Measurements from ENCODE around the gene ENPP3. TPM values are rescaled to one million over a fixed set of nuclear protein-coding genes. Genes with fewer than 3 reads are reported as not detected.

The ENPP3 gene
- total and polyA plus RNA-seq, 2 donors: 0.43 to 2.4 TPM

GRCh38 chr6:131779304-131779703 lies 142.2 kb downstream of the ENPP3 start:
- no peak overlapping the region for H3K4me3 ChIP-seq (ENCODE audit: low read depth, low read length)
- no peaks in the 10 kb centered on the region for H3K36me3 ChIP-seq (ENCODE audit: insufficient read depth)
- 64% methylated on average over 2 of the region's 2 CpGs for WGBS
- no peaks in the 10 kb centered on the region for H3K4me1 ChIP-seq (ENCODE audit: insufficient read depth)
- no peak overlapping the region for H3K27ac ChIP-seq (ENCODE audit: low read depth)
- DNase-seq (ENCODE audit: extremely low spot score): no peak

GRCh38 chr6:131780600-131780999 lies 143.5 kb downstream of the ENPP3 start:
- H3K4me3 ChIP-seq (ENCODE audit: low read depth, low read length): no peak overlapping the region
- no peaks in the 10 kb centered on the region for H3K36me3 ChIP-seq (ENCODE audit: insufficient read depth)
- no peak for DNase-seq (ENCODE audit: extremely low spot score)
- WGBS: 94% methylated on average over 11 of the region's 11 CpGs
- no peaks in the 10 kb centered on the region for H3K4me1 ChIP-seq (ENCODE audit: insufficient read depth)
- H3K27ac ChIP-seq (ENCODE audit: low read depth): no peak overlapping the region

- WGBS: 79% methylated on average over 3 of the region's 3 CpGs
- no peaks in the 10 kb centered on the region for H3K36me3 ChIP-seq (ENCODE audit: insufficient read depth)
- no peak for DNase-seq (ENCODE audit: extremely low spot score)
- no peaks in the 10 kb centered on the region for H3K4me1 ChIP-seq (ENCODE audit: insufficient read depth)
- H3K4me3 ChIP-seq (ENCODE audit: low read depth, low read length): no peak overlapping the region
- no peak overlapping the region for H3K27ac ChIP-seq (ENCODE audit: low read depth)
These were observed 144.6 kb downstream of the ENPP3 start for GRCh38 chr6:131781687-131782086.

GRCh38 chr6:131782764-131783163 lies 145.7 kb downstream of the ENPP3 start:
- no peak for DNase-seq (ENCODE audit: extremely low spot score)
- Histone ChIP-seq H3K4me3 (ENCODE audit: low read depth, low read length) (no peak overlapping the region), H3K4me1 (ENCODE audit: insufficient read depth) (no peaks in the 10 kb centered on the region), H3K27ac (ENCODE audit: low read depth) (no peak overlapping the region), H3K36me3 (ENCODE audit: insufficient read depth) (no peaks in the 10 kb centered on the region)
- WGBS: 95% methylated on average over 1 of the region's 1 CpG

GRCh38 chr6:131784561-131784960 lies 147.5 kb downstream of the ENPP3 start:
- 54% methylated on average over 1 of the region's 1 CpG for WGBS
- Histone ChIP-seq H3K4me1 (ENCODE audit: insufficient read depth) (no peaks in the 10 kb centered on the region), H3K36me3 (ENCODE audit: insufficient read depth) (no peaks in the 10 kb centered on the region), H3K4me3 (ENCODE audit: low read depth, low read length) (no peak overlapping the region), H3K27ac (ENCODE audit: low read depth) (no peak overlapping the region)
- DNase-seq (ENCODE audit: extremely low spot score): no peak

- Histone ChIP-seq H3K36me3 (ENCODE audit: insufficient read depth) (no peaks in the 10 kb centered on the region), H3K27ac (ENCODE audit: low read depth) (no peak overlapping the region), H3K4me1 (ENCODE audit: insufficient read depth) (no peaks in the 10 kb centered on the region), H3K4me3 (ENCODE audit: low read depth, low read length) (no peak overlapping the region)
- DNase-seq (ENCODE audit: extremely low spot score): no peak
These were observed 150.0 kb downstream of the ENPP3 start for GRCh38 chr6:131787079-131787478.

- Histone ChIP-seq H3K27ac (ENCODE audit: low read depth) (no peak overlapping the region), H3K4me3 (ENCODE audit: low read depth, low read length) (no peak overlapping the region), H3K36me3 (ENCODE audit: insufficient read depth) (no peaks in the 10 kb centered on the region), H3K4me1 (ENCODE audit: insufficient read depth) (no peaks in the 10 kb centered on the region)
- 37% methylated on average over 8 of the region's 8 CpGs for WGBS
- DNase-seq (ENCODE audit: extremely low spot score): no peak
These were observed 150.9 kb downstream of the ENPP3 start for GRCh38 chr6:131787766-131788712.

- H3K4me1 ChIP-seq (ENCODE audit: insufficient read depth): no peaks in the 10 kb centered on the region
- H3K27ac ChIP-seq (ENCODE audit: low read depth): no peak overlapping the region
- no peak overlapping the region for H3K4me3 ChIP-seq (ENCODE audit: low read depth, low read length)
- 16% methylated on average over 1 of the region's 1 CpG for WGBS
- no peaks in the 10 kb centered on the region for H3K36me3 ChIP-seq (ENCODE audit: insufficient read depth)
- no peak for DNase-seq (ENCODE audit: extremely low spot score)
These were observed 152.1 kb downstream of the ENPP3 start for GRCh38 chr6:131789219-131789618.

GRCh38 chr6:131791476-131791875 lies 154.4 kb downstream of the ENPP3 start:
- no peak overlapping the region for H3K27ac ChIP-seq (ENCODE audit: low read depth)
- DNase-seq (ENCODE audit: extremely low spot score): no peak
- no peaks in the 10 kb centered on the region for H3K36me3 ChIP-seq (ENCODE audit: insufficient read depth)
- no peak overlapping the region for H3K4me3 ChIP-seq (ENCODE audit: low read depth, low read length)
- no peaks in the 10 kb centered on the region for H3K4me1 ChIP-seq (ENCODE audit: insufficient read depth)
- 50% methylated on average over 5 of the region's 5 CpGs for whole genome bisulfite sequencing

- DNase-seq (ENCODE audit: extremely low spot score): no peak
- Histone ChIP-seq H3K4me1 (ENCODE audit: insufficient read depth) (no peaks in the 10 kb centered on the region), H3K4me3 (ENCODE audit: low read depth, low read length) (no peak overlapping the region), H3K27ac (ENCODE audit: low read depth) (no peak overlapping the region), H3K36me3 (ENCODE audit: insufficient read depth) (no peaks in the 10 kb centered on the region)
- 90% methylated on average over 6 of the region's 6 CpGs for WGBS
These were observed 155.0 kb downstream of the ENPP3 start for GRCh38 chr6:131792091-131792496.

GRCh38 chr6:131795366-131795765 lies 158.3 kb downstream of the ENPP3 start:
- Histone ChIP-seq H3K36me3 (ENCODE audit: insufficient read depth) (no peaks in the 10 kb centered on the region), H3K4me3 (ENCODE audit: low read depth, low read length) (no peak overlapping the region), H3K27ac (ENCODE audit: low read depth) (no peak overlapping the region), H3K4me1 (ENCODE audit: insufficient read depth) (no peaks in the 10 kb centered on the region)
- 80% methylated on average over 2 of the region's 2 CpGs for WGBS
- no peak for DNase-seq (ENCODE audit: extremely low spot score)

Small RNA genes within 50 kb of the gene (small RNA-seq; reads per million reads assigned to genes)
- not detected for gene MIR548H5
- gene RNU4-18P: not detected

Other genes with a start within 250 kb of the ENPP3 start
- gene ARG1, start 64.1 kb upstream of the ENPP3 start, total RNA-seq: 1.1 TPM
- 0.53 TPM for gene ARG1, start 64.1 kb upstream of the ENPP3 start, polyA plus RNA-seq
- gene MED23, start 9.1 kb upstream of the ENPP3 start, total RNA-seq: 66.9 TPM
- gene MED23, start 9.1 kb upstream of the ENPP3 start, polyA plus RNA-seq: 11.2 TPM
- not detected for gene OR2A4, start 64.1 kb downstream of the ENPP3 start, total RNA-seq
- gene OR2A4, start 64.1 kb downstream of the ENPP3 start, polyA plus RNA-seq: not detected
- gene CTAGE9, start 73.7 kb downstream of the ENPP3 start, total RNA-seq: not detected
- not detected for gene CTAGE9, start 73.7 kb downstream of the ENPP3 start, polyA plus RNA-seq
- gene ENPP1, start 170.7 kb downstream of the ENPP3 start, total RNA-seq: 45.3 TPM
- gene ENPP1, start 170.7 kb downstream of the ENPP3 start, polyA plus RNA-seq: 3.8 TPM